Hypothalamus (tissue), 51 donors: ENCODE data around the gene ABCA13.
"Not testable (repeated sequence)": the region's sequence is repeated elsewhere in the genome, so short reads cannot be mapped to it uniquely, and the experiment has no call there.

Experiments used
- DNase-seq, 51 donors: peaks; one replicate each; lab custom pipeline; 2025; lab: John Stamatoyannopoulos, UW

Gene ABCA13

DNA sequence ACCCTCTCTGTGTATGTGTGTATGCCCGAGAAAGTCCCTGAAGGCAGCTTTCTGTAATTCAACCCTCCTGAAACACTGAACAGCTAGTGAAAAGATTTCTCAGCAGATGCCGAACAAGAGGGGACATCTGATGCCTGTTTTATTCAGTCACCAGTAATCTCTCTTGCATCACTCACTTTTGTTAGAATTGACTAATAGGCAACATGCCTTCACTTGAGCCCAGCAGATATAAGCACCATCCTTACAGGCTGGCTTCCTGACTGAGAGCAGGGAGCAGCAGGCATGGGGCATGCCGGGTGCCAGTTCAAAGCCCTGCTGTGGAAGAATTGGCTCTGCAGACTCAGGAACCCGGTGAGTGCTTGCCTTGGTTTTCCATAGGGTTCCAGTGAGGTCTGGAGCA is at the start of gene ABCA13:
Gene ABCA13, plus strand, starts transcription at position 257 of the 400 bp plus-strand sequence. Its CDS starts 26 bp downstream, at position 283.
- no peak for DNase-seq

- no peak for DNase-seq
Measured at GRCh38 chr7:48126037-48126436, 45.2 kb upstream of the ABCA13 start.

DNA sequence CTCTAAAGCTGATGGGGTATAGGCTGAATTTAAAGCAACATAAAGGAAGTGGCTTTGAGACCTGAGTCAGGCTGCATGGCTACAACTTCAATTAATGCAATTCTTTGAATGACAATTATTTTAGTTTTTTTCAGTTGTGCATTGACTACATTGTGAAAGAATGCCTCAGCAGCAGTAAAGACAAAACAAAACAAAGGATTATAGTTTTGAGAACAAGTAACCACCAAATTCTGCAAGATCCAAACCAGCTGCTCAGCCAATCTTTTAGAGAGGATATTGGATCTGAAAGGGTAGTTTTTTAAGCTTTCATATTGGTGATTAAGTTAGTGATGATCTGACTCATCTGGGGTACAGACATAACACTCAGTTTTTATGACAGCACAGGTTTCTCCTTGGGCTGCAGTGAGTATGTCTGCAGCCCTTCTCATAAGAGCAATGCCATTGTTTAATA is 40.6 kb upstream of the ABCA13 start:
- DNase-seq, result no peak

GRCh38 chr7:48132792-48133191 is 38.5 kb upstream of the ABCA13 start:
- no peak for DNase-seq

GRCh38 chr7:48139459-48139858 is 31.8 kb upstream of the ABCA13 start:
- DNase-seq, result no peak

DNA sequence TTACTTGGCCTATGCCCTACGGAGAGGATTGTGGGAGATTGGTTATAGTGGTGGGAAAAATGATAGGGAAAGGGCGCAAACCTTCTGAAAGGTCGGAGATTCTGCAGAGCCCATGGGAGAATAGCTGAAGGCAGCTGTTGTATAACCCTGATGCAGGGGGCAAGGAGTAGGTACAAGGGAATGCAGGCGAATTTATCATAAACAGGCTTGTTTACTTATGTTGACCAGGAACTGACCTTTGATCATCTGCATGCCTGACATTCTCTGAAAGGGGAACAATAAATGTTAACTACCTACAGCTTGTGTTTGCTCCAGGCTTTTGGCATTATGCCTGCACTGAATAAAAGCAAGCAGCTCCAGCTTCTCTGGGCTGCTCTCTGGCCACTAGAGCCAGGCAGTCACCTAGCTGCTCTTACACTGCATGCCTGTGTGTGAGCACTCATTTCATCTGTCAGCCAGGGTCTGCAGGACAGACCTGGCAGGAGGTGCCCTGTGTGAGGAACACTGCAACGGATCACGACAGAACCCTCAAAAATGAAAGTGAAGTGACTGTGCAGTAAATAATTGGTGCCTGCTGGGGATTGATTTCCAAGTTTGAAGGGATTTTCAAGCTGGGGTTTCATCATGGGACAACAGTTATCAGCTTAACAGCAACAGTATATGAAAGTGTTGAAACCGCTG is 31.1 kb upstream of the ABCA13 start:
- DNase-seq, result no peak

DNA sequence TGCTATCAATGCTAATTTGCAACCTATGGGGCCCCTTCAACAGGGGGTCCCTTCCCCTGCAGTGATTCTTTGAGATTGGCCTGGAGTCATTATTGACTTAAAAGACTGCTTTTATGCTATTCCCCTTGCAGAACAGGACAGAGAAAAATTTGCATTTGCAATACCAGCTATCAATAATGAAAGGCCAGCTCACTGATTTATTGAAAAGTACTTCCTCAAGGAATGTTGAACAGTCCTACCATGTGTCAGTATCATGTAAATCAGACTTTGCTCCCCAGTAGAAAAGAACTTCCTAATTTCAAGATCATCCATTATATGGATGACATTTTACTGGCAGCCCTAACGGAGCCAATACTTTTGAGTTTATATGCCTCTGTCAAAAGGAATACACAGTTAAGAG is 29.7 kb upstream of the ABCA13 start:
- no peak for DNase-seq

- no peak for DNase-seq
Measured at GRCh38 chr7:48144291-48144768, 26.9 kb upstream of the ABCA13 start.

- no peak for DNase-seq
Measured at GRCh38 chr7:48147078-48147591, 24.1 kb upstream of the ABCA13 start.

- DNase-seq, result not testable (repeated sequence)
Measured at GRCh38 chr7:48147690-48148089, 23.6 kb upstream of the ABCA13 start.

DNA sequence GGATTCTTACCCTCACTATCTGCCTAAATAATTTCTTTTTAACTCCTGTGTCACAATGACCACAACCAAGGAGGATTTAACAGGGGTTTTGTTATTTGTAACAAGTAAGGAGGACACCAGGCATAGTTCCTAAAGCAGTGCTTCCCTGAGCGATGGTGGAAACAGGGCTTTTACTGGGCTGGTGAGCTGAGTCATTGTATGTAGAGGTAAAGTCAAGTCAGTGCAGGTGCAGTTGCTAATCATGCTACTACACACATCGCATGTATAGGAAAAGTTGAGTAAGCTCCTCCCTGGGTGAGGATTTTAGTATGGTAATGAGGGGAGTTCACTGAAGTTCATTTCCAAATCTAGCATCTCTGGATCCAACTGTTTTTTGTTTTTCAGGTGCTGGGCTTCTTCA is 22.9 kb upstream of the ABCA13 start:
- no peak for DNase-seq

DNA sequence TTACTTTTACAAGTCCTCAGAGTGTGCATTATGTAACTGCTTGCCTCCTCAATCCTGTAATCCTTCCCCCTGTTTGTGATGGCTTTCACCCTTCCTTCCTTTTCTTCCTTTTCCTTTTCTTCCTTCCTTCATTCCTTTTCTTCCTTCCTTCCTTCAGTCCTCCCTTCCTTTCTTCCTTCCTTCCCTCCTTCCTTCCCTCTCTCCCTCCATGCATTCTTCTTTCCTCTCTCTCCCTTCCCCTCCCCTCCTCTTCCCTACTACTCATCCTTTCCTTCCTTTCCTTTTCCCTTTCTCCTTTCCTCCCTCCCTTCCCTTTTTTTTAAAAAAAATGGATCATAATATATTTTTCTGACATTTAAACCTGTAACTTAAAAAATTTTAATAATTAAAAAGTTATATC is 22.2 kb upstream of the ABCA13 start:
- no peak for DNase-seq

GRCh38 chr7:48150086-48150485 is 21.2 kb upstream of the ABCA13 start:
- DNase-seq, result no peak

DNA sequence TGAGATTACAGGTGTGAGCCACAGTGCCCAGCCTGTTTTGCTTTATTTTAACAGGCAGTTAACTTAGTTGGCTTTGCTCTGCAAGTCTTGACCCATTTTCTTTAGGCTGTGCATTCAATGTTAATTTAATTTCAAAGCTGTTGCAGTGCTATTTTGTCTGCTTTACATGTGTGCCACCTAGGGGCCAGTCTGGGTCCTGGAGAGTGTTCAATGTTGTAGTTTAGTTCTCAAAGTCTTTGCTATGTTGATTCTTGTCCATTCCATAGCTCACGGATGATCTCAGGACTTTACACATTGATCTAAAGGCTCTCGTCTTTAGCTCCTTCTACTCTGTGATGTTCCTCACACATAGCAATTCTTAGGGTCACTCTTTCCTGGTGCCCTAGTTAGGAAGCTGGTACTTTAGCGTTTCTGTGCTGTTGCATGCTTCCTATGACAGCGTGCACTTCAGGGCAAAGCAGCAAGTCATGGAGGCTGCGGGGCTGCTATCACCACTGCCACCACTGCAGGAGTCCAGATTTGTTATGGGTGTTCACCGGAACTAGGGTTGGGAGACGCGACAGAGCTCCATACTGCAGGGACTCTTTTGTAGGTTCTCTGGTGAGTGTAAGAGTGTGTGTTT is 16.4 kb upstream of the ABCA13 start:
- no peak for DNase-seq

GRCh38 chr7:48158404-48158803 is 12.9 kb upstream of the ABCA13 start:
- no peak for DNase-seq

DNA sequence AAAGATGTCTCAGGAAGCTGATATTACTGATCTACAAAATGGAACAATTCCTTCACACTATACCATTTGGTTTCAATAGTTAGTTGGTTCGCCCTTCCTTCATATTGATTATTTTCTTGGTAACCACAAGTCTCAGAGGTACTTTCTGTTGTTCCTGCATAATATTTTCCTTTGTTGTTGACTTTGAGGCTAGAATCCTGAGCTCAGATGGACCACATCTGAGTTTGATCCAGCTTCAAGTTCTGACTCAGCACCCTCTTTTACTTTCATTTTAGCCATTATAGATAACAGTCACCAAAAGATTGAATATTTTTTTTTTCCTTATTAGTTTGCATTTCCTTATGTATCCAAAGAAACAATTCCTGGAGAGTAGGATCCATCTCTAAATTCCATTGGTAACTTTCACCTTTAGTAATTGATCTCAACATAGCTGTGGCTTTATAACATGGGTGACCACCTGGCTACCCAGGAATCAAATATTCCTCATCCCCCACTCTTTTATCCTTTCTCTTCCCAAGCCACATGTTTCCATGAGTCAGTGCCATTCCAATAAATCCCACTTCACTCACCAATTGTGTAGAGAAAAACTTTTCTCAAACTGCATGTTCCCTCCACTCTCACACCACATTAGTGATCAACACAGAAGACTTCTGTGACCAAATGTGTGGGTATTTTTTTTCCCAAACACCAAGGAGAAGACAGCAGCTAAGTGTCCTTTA is 9.7 kb upstream of the ABCA13 start:
- no peak for DNase-seq

DNA sequence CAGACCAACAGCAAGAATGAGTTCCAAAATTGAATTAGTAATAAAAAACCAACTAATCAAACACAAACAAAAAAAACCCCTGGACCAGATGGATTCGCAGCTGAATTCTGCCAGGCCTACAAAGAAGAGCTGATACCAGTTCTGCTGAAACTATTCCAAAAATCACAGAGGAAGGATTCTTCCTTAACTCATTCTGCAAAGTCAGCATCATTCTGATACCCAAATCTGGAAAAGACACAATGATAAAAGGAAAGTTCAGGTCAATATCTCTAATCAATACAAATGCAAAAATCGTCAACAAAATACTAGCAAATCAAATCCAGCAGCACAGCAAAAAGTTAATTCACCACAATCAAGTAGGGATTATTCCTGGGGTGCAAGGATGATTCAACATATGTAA is 6.1 kb upstream of the ABCA13 start:
- DNase-seq, result no peak

DNA sequence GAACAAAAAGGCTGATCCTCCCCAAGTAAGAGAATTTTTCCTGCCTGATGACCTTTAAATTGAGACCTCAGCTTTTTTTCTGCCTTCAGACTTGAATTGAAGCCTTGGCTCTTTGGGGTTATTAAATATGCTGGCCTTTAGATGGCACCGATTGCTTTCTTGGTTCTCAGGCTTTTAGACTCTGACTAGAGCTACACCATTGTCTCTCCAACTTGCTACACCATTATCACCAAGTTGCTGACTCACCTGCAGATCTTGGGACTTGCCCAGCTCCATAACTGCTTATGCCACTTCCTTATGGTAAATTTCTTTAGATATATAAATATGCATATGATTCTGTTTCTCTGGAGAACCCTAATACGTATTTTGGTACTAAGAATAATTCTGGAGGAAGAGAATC is 3.1 kb upstream of the ABCA13 start:
- DNase-seq, result no peak

DNA sequence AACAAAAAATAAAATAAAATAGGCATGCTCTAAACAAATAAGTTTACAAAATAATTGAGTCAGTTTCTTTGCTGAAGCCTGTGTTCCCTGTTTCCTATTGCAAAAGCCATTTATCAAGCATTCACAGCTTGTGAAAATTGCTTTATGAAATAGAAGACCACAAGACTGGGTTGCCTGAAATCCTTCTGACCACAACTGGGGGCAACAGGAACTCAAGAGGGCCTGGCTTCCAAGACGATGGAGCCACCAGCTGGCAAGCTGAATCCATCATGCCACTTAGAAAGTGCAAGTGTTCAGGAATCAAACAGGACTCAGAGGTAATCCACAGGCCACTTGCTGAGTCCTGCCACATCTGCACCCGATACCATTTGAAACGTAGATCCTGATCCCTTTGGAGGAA is 752 bp upstream of the ABCA13 start:
- no peak for DNase-seq

DNA sequence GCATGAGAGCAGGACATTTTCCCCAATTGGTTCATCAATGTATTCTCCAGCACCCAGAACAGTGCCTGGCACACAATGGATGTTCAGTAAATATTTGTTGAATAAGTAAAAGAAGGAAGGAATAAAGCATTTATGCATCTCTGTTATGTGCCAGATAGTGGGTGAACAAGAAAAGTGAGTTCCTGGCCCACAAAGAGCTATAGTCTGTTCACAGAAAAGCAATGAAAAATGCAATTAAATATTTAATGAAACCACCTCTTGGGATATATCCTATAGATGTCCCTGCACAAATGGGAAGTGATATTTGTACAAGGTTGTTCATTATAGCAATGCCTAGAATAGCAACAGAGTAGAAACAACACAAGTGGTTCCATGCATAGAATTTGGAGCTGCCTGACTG is 2.1 kb downstream of the ABCA13 start:
- DNase-seq, result no peak

DNA sequence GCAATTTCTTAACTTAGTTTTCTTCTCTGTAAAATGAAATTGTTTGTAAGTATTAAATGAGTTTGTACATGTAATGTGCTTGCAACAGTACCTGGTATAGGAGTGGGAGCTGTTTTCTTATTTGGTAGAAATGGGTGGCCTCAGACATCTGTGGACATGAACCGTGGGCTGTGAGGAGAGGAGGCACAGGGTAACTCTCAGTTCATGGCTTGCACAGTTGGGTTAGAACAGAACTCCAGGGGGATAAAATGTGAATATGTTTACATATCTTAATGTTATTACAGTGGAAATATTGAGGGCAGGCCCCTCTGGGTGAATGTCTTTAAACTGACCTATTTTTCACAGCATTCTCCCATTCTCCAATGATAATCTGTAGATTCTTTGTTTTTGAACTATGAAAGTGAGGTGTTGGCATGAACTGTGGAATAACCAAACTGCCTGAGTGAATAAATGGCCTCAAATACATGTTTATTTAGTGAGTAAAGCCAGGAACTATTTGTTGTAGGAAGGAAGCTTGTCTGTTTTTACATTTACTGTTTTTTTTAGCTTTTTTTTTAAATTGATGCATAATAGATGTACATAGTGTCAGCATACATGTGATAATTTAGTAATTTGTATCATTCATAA is 2.6 kb downstream of the ABCA13 start:
- DNase-seq, result no peak
